ENCODE data around the gene CACNB2.
"Not testable (repeated sequence)": the region's sequence is repeated elsewhere in the genome, so short reads cannot be mapped to it uniquely, and the experiment has no call there.

CACNB2 gene

GRCh38 chr10:18202680-18203460 lies 62.6 kb downstream of the CACNB2 start:
- no peak for DNase-seq

- no peak for DNase-seq
Observed at GRCh38 chr10:18203471-18203870, 63.2 kb downstream of the CACNB2 start.

DNA sequence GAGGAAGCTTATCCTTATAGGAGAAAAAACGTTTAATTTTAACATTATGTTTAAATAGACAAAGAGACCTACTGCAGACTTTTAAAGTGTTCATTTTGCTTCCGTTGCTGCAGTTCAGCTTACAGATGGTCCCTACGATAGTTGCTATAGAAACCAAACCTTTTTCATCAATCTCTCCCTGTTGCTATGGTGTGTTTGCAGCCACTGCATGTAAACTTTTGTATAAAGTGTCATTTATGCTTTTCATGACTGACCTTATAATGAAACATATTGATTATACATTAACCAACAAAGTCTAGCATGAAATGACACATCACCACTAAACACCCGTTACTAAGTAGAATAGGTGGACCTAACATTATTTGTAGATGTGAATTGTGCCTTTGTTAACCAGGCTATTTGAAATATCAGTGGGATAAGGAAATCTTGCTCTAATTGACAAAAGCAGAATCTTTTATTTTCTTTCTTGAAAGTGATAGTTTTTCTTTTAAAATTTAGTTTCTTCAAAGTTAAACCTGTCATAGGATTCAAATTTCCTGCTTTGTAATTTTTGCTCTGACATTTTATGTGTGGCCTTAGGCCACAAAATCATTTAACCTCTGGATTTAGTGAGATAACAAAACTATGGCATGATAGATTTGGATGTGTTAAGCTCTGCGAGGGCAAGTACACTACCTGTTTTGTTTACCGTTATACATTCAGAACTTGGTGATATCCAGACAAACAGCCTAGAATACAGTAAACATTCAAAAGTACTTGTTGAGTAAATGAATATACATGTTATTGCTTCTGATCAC lies 64.0 kb downstream of the CACNB2 start:
- DNase-seq: no peak

DNA sequence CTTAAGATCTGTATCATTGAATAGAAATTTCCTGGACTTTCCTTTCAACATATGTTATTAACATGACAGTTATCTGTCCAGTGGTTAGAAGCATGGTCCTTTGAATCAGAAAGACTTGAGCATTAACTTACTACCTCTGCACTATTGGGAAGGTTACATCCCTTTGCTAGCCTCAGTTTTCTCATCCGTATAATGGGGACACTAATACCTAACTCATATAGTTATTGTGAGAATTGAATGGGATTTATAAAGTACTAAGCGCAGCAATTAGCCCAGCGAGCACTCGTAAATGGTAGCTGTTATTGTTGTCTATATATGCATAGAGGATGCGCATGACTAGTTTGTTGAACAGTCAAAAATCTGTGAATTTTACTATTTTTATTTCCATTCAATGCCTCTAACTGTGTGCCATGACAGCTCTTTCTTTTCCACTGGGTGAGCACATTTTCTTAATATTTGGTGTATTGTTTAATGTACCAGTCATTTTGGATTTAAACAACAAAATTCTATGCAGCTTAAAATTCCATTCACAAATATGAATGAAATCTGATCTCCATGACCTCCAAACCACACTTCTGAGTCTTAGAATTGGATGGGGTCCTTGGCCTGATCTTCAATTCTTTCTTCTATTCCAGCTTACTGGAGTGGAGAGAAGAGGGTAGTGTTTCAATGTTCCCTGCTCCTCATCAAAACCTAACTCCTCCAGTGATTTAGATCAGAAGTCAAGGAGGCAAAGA lies 65.0 kb downstream of the CACNB2 start:
- DNase-seq: no peak

- not testable (repeated sequence) for DNase-seq
Observed at GRCh38 chr10:18208186-18208585, 68.0 kb downstream of the CACNB2 start.

GRCh38 chr10:18209241-18209640 lies 69.0 kb downstream of the CACNB2 start:
- DNase-seq: no peak

GRCh38 chr10:18210711-18211110 lies 70.5 kb downstream of the CACNB2 start:
- DNase-seq: no peak

- DNase-seq: no peak
Observed at GRCh38 chr10:18211862-18212261, 71.6 kb downstream of the CACNB2 start.

DNA sequence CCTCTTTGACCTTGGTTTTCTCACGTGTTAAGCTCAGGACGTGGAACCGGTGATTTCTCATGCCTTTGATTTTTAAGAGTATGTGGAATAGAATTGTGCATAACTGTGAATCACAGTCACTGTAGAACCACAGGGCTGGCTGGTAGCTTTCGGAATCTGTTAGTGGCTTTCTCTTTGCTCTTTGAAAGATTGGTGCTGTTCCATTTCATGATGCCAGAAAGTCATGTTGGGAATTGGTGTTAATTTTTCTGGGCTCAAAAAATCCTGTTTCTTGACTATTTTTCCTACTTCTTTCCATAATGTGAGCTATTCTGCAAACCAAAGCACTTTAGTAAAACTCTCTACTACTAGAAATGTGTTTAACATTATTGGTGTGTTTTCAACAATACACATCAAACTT lies 73.0 kb downstream of the CACNB2 start:
- DNase-seq: no peak

GRCh38 chr10:18214691-18215563 lies 74.7 kb downstream of the CACNB2 start:
- DNase-seq: no peak

GRCh38 chr10:18216482-18216881 lies 76.3 kb downstream of the CACNB2 start:
- no peak for DNase-seq

DNA sequence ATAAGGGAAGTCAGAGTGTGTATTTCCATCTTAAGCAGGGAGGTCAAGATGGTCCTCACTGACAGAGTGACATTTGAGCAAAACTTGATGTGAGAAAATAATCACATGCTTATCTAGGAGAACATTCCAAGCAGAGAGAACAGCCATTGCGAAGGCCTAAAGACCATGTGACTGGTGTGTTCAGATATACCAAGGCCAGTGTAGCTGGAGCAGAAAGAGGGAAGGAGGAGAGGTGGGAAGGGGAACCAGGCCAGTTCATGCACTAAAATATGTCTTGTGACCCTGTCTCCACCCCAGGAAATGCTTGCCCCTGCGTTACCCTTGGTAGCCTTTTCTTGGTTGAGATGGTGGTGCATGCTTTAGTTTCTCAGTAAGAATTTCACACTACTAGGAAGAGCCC lies 77.4 kb downstream of the CACNB2 start:
- no peak for DNase-seq

GRCh38 chr10:18219146-18219545 lies 78.9 kb downstream of the CACNB2 start:
- no peak for DNase-seq

- no peak for DNase-seq
Observed at GRCh38 chr10:18221123-18221522, 80.9 kb downstream of the CACNB2 start.

DNA sequence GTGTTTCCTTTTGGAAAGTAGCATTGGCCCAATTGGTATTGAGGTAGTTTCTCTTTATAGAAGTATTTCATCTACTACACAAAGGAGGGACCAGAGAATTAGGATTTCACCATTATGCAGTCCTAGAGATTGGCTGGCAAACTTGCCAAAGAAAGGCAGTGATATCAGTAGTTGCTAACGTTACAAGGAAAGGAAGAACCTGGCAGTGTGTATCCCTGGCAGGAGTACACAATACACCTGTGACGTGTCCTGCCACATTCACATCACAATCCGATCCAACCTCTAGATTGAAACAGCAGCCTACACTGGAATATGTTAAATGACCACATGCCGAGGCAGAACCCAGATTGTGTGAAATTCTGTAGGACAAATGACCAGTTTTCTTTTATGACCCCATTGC lies 81.7 kb downstream of the CACNB2 start:
- no peak for DNase-seq

DNA sequence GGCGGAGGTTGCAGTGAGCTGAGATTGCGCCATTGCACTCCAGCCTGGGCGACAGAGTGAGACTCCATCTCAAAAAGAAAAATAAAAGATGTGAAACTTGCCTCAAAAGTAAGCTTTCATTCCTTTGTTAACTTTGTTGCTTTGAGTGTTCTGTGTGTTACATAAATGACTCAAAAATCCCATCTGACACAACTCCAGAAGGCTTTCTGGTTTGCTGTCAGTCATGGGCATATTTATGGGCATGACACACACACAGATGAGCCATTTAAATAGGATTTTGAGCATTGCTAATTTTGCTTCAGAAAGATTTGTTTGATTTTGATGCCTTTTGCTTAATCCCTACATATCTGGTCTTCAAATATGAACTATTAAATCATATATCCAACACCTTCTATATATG lies 82.6 kb downstream of the CACNB2 start:
- no peak for DNase-seq

DNA sequence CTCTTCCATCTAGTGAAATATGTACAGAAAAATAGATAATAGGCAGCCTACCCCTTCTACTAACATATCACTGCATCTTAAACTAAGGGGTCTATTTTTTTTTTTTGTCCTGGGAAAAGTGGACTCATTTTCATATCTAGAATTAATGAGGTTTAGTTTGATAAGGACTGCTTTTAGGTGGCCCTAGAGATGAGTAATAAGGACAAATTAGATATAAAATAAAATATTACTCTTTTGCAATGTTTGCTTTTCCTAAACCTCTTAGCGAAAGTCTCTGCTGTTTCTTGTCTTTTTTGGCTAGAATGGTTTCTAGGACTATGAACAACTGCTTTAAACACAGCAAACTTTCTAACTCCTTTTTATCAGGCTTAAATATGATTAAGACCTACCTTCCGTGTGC lies 83.7 kb downstream of the CACNB2 start:
- DNase-seq: no peak

- DNase-seq: no peak
Observed at GRCh38 chr10:18224626-18225445, 84.6 kb downstream of the CACNB2 start.

DNA sequence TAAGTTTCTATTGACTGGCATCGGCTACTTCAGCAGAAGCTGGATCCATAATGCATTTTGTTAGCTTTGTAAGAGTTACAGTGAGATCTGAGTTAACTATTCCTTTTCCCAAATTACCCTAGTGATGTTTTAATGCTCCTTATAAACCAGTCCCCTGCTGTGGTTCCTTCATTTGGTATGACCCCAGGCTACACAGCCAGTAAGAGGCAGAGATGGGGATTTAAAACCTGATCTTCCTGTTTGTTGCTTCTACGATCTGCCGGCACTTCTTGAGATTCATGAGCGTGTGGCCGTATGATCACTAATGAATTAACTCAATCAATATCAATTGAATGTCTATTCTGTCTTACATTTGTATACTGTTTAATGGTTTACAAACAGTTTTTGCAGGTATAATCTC lies 86.1 kb downstream of the CACNB2 start:
- DNase-seq: no peak

- DNase-seq: no peak
Observed at GRCh38 chr10:18229826-18230225, 89.6 kb downstream of the CACNB2 start.

DNA sequence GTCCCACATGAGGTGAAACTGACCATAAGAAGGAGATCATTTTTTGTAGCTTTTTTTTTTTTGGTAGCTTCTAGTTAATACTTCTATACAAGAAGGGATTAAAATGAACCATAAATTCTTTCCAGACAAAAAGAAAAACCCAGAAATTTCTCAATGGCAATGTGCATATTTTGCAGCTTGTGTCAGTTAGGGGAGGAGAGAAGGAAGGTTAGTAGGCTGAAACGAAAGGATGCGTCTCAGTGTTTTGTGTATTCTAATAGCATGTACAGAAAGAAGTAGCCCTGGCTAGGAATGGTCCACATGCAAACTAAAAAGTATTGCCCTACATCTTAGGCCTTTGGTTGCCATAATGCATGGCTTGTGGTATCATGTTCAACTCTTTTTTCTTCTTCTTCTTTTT lies 90.6 kb downstream of the CACNB2 start:
- DNase-seq: no peak

- DNase-seq: no peak
Observed at GRCh38 chr10:18231480-18231879, 91.3 kb downstream of the CACNB2 start.
